Adipose tissue (tissue), 3 donors: ENCODE measurements around the gene PAGE4. TPM values are rescaled to one million over a fixed set of nuclear protein-coding genes. Genes with fewer than 3 reads are reported as not detected.

Source experiments
- H3K27ac ChIP-seq: one replicate; pipeline ENCODE4 v1.5.1; 2013; ENCODE audit warnings: low read depth, low read length
- WGBS, 3 donors: extraction: QIAGEN DNeasy Blood & Tissue Kit; methylation state at CpG; one replicate each; pipeline ENCODE4 v1.1.7; 2013; 5-methylcytosine and 5-hydroxymethylcytosine counted together
- polyA plus RNA-seq, 3 donors: library from polyadenylated mRNA; stranded (reverse); fragments of 200-250 nt; gene quantifications; one replicate each; pipeline ENCODE4 v1.2.3, GENCODE V29; 2013
- donor health status: healthy with polysubstance abuse.
- donor health status: Bipolar disorder and iron deficiency.
- donor health status: healthy.

The PAGE4 gene
- polyA plus RNA-seq, 3 donors = not detected

DNA sequence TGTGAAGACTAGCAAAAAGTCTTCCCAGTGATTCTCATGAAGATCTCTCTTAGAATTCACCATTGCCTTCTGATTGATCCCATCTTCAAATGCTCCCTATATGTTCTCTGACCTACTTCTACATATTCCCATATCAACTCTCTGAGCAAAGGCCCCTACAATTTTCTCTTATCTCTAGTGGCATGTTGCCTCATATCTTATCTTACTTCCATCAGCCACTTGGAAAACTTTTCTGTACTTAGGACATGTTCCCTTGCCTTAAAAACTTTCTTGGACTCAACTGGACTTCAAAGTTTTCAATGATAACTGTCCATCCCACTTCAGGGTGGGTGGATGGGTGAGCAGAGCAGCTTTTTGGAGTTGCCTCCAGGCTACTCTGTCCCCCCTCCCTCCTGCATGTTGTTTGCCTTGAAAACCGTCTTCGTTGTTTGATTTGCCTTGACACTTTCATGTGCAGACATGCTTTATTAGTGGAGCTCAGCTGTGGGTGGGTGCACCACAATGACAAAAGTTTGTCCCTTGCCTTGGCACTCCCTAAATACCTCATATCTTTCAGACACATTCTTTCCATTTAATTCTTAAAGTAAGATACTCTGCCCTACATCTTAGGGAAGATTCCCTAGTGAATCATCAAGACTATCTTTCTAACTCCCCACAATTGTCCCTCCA lies 31.9 kb downstream of the PAGE4 start:
- H3K27ac ChIP-seq = no peak overlapping the region
- WGBS, 3 donors = 69 to 91% (median 69%) methylated on average over 2 of the region's 2 CpGs

DNA sequence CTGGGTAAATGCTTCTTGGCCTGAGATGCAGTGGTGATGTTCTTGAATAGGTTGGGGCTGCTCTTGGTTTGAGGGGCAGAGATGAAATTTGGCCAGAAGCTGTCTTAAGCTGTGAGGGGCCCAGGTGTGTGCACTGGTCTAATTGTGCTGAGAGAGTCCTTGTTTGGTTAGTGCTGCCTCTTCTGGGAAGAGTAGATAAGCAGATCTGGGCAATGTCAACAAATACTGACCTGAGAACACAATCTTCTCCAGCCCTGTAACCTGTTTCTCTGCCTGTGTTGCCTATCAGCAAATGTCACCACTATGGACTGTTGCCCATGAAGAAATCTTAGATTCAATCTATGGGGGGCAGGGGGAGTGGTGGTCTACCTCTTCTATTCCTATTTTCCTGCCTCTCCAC lies 33.0 kb downstream of the PAGE4 start:
- no peak overlapping the region for H3K27ac ChIP-seq

DNA sequence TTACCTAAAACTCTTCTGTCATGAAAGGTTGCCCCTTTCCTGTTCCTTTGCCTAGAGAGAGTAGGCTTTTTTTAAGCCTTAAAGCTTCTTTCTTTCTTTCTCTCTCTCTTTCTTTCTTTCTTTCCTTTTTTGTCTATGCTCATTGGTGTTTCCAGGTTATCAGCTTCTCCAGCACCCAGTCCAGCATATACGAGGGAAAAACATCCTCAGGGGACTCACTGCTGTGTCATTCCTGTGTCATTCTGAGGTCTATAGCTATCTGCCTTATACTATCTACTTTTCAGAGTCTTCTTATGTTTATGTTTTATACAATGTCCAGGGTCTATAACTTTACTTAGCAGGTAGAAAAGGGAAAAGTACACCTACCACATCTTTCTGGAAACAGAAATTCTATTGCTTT lies 39.6 kb downstream of the PAGE4 start:
- H3K27ac ChIP-seq = no peak overlapping the region
- WGBS, 3 donors = 44 to 48% (median 46%) methylated on average over 1 of the region's 1 CpG

DNA sequence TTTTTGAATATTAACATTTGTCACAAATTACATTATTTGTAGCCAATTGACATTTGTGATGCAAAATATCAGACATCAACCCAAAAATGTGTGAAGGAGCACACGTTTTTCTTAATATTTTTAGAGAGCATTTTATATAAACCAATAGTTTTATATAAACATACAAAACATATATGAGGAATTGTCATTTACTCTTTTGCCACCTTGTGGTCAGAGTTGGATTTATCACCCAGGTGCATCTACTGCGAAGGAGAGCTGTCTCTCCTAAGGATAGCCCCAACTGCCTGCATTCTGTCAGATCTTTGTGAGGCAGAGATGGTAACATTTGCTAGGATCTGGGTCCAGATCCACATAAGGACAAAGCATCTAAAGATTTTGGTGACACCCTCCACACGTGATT lies 47.6 kb downstream of the PAGE4 start:
- H3K27ac ChIP-seq = no peak overlapping the region

DNA sequence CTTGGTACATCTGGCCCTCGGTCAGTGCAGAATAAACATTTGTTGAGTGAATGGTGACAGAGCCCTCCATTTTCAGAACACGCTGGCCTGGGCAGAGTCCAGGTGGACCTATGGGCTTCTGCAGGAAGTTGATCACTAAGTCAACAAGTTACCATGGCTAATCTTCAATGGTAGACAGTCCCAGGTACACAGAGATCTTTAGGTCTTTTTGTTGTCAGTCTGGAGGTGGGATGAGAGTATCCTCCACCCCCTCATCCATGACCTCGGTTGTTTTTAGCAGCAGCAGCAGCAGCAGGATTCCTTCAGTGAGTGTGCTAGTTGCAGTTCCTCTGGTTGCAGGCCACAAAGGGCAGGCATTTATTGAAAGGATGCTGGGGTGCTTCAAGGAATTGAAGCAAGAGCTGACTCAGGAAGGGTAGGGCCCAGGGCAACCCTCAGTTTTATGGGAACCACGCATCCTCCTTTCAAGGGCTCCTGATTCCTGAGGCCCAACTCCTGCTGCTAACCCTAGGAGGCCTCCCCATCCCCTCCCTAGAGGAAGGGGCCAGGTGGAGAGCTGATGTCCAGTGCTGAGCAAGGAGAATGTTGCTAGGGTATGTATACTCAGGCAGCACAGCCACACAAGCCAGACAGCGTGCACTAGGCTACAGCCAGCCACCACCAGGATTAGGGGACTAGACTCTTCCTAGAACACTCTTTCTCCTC lies 48.4 kb downstream of the PAGE4 start:
- WGBS, 3 donors = 52 to 77% (median 57%) methylated on average over 5 of the region's 5 CpGs
- no peak overlapping the region for H3K27ac ChIP-seq

More for the DNA sequence above, 47.6 kb downstream of the PAGE4 start:
- WGBS, 3 donors = 1 to 14% (median 9%) methylated on average over 3 of the region's 3 CpGs

DNA sequence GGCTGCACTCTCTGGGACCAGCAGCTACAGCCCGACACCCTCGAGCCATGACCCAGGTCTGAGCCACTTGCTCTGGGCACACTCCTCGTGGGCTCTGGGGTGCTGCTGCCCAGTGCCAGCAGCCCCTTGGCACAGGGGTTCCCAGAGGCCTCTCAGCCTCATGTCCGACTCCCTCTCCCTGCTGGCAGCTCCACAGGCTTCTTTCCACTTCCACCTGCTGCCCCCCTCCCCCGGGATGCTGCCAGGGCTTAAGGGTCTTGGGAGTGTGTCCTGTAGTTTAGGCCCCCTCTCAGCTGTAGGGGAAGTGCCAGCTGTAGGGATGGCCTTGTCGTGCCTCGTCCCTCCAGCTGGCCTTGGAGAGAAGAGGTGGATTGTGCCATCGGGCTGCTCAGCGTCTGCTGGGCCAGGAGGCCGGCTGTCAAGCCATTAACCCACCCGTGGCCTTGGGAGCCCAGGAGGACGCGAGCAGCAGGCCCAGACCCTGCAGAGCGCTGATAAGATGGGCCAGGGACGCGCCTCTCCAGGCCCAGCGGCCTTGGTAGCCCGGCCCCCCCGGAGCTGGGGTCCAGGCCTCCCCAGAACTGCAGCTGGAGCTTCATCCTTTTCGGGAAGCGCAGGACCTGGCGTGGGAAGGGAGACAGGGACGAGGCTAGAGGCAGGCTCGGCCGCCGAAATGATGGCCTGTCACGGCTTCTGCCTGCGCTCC lies 49.2 kb downstream of the PAGE4 start:
- 27 to 42% (median 28%) methylated on average over 18 to 28 of the region's 28 CpGs for WGBS, 3 donors
- H3K27ac ChIP-seq = peak overlapping the region; percentile 19

DNA sequence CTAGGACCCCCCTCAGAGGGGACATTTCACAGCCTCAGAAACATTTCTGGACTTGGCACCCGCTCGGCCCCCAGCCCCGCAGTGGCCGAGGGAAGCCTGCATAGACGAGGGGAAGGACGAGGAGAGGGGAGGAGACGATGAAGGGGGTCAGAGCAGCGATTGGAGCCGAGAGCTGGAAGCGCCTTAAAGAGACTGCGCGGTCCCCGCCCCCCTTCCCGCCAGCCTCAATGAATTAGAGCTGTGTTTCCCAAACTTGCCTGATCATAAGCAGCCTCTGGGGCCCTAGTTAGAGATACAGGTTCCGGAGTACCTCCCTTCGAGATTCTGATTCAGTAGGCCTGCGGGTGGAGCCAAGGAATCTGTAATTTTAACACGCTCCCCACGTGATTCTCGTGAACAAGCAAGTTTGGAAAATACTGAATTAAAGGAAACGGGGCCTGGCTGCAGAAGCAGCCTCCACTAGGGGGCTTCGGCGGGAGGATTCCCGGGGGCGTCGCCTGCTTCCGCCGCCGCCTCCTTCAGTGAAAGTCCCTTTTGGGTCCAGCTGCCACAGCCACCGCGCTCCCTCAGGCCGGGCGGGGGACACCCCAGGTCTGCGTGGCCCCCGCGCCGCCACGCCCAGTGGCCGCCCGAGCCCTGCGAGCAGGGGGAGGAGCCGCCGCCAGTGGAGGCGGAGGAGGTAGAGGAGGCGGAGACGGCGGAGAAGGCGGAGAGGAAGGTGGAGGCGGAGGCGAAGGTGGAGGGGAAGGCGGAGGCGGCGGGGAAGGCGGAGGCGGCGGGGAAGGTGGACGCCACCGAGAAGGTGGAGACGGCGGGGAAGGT lies 49.9 kb downstream of the PAGE4 start, which contains the start of gene USP27X:
TSS of gene USP27X (plus strand) at position 651 of the 822 bp plus-strand sequence. CDS start 824 bp downstream, outside the sequence.
- 0 to 30% (median 0%) methylated on average over 37 to 60 of the region's 60 CpGs for WGBS, 3 donors
- peak within 1 kb of the TSS; percentile 19 for H3K27ac ChIP-seq

DNA sequence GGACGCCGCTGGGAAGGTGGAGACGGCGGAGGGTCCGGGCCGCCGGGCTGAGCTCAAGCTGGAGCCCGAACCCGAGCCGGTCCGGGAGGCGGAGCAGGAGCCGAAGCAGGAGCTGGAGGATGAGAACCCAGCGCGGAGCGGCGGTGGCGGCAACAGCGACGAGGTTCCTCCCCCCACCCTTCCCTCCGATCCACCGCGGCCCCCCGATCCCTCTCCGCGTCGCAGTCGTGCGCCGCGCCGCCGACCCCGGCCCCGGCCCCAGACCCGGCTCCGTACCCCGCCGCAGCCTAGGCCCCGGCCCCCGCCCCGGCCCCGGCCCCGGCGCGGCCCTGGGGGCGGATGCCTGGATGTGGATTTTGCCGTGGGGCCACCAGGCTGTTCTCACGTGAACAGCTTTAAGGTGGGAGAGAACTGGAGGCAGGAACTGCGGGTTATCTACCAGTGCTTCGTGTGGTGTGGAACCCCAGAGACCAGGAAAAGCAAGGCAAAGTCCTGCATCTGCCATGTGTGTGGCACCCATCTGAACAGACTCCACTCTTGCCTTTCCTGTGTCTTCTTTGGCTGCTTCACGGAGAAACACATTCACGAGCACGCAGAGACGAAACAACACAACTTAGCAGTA lies 50.7 kb downstream of the PAGE4 start:
- no peak overlapping the region for H3K27ac ChIP-seq
- 4 to 40% (median 5%) methylated on average over 16 to 44 of the region's 55 CpGs for WGBS, 3 donors

DNA sequence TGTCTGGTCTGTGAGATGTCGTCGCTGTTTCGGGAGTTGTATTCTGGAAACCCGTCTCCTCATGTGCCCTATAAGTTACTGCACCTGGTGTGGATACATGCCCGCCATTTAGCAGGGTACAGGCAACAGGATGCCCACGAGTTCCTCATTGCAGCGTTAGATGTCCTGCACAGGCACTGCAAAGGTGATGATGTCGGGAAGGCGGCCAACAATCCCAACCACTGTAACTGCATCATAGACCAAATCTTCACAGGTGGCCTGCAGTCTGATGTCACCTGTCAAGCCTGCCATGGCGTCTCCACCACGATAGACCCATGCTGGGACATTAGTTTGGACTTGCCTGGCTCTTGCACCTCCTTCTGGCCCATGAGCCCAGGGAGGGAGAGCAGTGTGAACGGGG lies 51.6 kb downstream of the PAGE4 start:
- no peak overlapping the region for H3K27ac ChIP-seq
- WGBS, 3 donors = 84 to 92% (median 90%) methylated on average over 12 of the region's 12 CpGs

Other genes with a start within 250 kb of the PAGE4 start
- gene GAGE12H, start 249.4 kb upstream of the PAGE4 start, polyA plus RNA-seq = not detected
- gene GAGE2A, start 239.8 kb upstream of the PAGE4 start, polyA plus RNA-seq = not detected
- not detected for gene GAGE1, start 230.3 kb upstream of the PAGE4 start, polyA plus RNA-seq
- not detected for gene PAGE1, start 133.3 kb upstream of the PAGE4 start, polyA plus RNA-seq
- 1 to 10 TPM; 1.2 to 2.0 (median 2.0) TPM for gene USP27X, start 50.2 kb downstream of the PAGE4 start, polyA plus RNA-seq
- 1 to 10 TPM in 2 of 3 donors, under 1 TPM in 1; 0.67 to 1.3 (median 1.2) TPM for gene CLCN5, start 93.3 kb downstream of the PAGE4 start, polyA plus RNA-seq